ENCODE results near the gene UBC. TPM values are rescaled to one million over a fixed set of nuclear protein-coding genes. Genes with fewer than 3 reads are reported as not detected.

UBC gene
- total and polyA plus RNA-seq, 9 of the 15 experiments (the other 6 are each of a cell fraction or from before 2014, with no cell fraction given), result 533 to 1,153 (median 813) TPM

DNA sequence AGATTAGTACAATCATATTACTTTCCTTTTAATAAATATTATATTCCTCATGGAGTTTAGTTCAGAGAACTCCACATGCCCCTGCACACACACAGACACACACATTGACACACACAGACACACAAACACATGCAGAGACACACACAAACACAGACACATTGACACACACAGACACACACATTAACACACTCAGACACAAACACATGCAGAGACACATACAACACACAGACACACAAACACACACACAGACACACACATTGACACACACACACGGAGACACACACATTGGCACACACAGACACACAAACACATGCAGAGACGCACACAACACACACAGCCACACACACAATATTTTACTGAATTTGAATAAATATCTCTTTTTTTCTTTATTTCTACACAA is 38.3 kb downstream of the UBC start:
- 57% methylated on average over 2 of the region's 2 CpGs for WGBS (ENCODE audit: insufficient coverage, low coverage, missing lambda C conversion rate)
- Histone ChIP-seq H3K79me2 (ENCODE audit: control insufficient read depth, insufficient read depth, low read length) (no peaks in the 10 kb centered on the region), H3K9ac (ENCODE audit: insufficient read depth in 1 of 2, low read depth in 2 of 2, low read length in 2 of 2) (0 out of 4 replicates have a peak overlapping the region, but pooled peaks of 1 of the 2 experiments have one; percentile 67), H3K9me3 (replicated peaks; ENCODE audit: control insufficient read depth, insufficient read depth, low read depth, low read length) (no peaks in the 10 kb centered on the region), H3K36me3 (ENCODE audit: control insufficient read depth, insufficient read depth, low read length) (no peaks in the 10 kb centered on the region), H3K27ac (ENCODE audit: extremely low read depth, low read depth, low read length) (no peak overlapping the region; the same call in 2 of the 3 replicates), H3K4me1 (replicated peaks in 1 of 2; ENCODE audit: control insufficient read depth in 2 of 2, insufficient read depth in 2 of 2, low read length in 2 of 2) (peaks cover 22 to 28% of the 10 kb centered on the region in 2 experiments; a peak in 4 of 5 replicates), H4K20me1 (replicated peaks; ENCODE audit: control insufficient read depth, insufficient read depth, low read length) (no peaks in the 10 kb centered on the region), H3K27me3 (ENCODE audit: control insufficient read depth in 2 of 2, insufficient read depth in 2 of 2, low read length in 2 of 2) (no peaks in the 10 kb centered on the region), H2AFZ (ENCODE audit: low read depth, low read length) (peak overlapping the region; percentile 73), H3K4me2 (ENCODE audit: insufficient read depth, low read length) (0 out of 2 replicates have a peak overlapping the region, but pooled peaks have one; percentile 16), H3K9me1 (ENCODE audit: control insufficient read depth, insufficient read depth, low read length) (no peaks in the 10 kb centered on the region), H3K4me3 (no peak overlapping the region)
- FAIRE-seq, result peak; percentile 80
- intact Hi-C loops (cut with micrococcal nuclease), result no loop called here
- ChIA-PET POLR2A (no interaction called here), CTCF (ENCODE audit: low intra/inter-chr PET ratio) (no interaction called here)
- no peak for DNase-seq (ENCODE audit: extremely low read depth in 1 of 4, low spot score in 3 of 4)
- no TSS peak for BruUV-seq (replicated peaks)
- in situ Hi-C loops (cut with MboI), result no loop called here
- no peak for ATAC-seq
- TF ChIP-seq NONO (IDR thresholded peaks at IDR 0.05; ENCODE audit: low read depth in 2 of 2, low read length in 1 of 2) (no peak), MYC (IDR thresholded peaks at IDR 0.05; ENCODE audit: low read depth, low read length) (no peak), MYC (CRISPR knock-in tag; IDR thresholded peaks at IDR 0.05; ENCODE audit: borderline replicate concordance, low read depth) (no peak), RFX7 (CRISPR knock-in tag; IDR thresholded peaks at IDR 0.05) (no peak), THRAP3 (IDR thresholded peaks at IDR 0.05; ENCODE audit: borderline replicate concordance) (0 out of 2 replicates have a peak, but pooled peaks have one; percentile 49), BRD9 (IDR thresholded peaks at IDR 0.05; ENCODE audit: low read depth, partially characterized antibody) (peak; percentile 56), PRMT5 (CRISPR knock-in tag; IDR thresholded peaks at IDR 0.05) (no peak), BCOR (IDR thresholded peaks at IDR 0.05) (peak; percentile 76), PHF8 (IDR thresholded peaks at IDR 0.05; ENCODE audit: borderline replicate concordance, low read length) (no peak), ZNF551 (CRISPR knock-in tag; IDR thresholded peaks at IDR 0.05) (no peak), NR3C1 (CRISPR knock-in tag; IDR thresholded peaks at IDR 0.05) (no peak), YBX1 (IDR thresholded peaks at IDR 0.05) (peak; percentile 85; the same call in 1 of the 2 replicates), PHB (CRISPR knock-in tag; IDR thresholded peaks at IDR 0.05) (no peak), SREBF1 (IDR thresholded peaks at IDR 0.05; ENCODE audit: borderline replicate concordance, low read depth, low read length) (no peak), CBFB (CRISPR knock-in tag; IDR thresholded peaks at IDR 0.05) (no peak), NCOA4 (IDR thresholded peaks at IDR 0.05; ENCODE audit: partially characterized antibody) (peak; percentile 86), OTX1 (CRISPR knock-in tag; IDR thresholded peaks at IDR 0.05) (0 out of 2 replicates have a peak, but pooled peaks have one; percentile 67)
- TF ChIP-seq, protein P1, sequence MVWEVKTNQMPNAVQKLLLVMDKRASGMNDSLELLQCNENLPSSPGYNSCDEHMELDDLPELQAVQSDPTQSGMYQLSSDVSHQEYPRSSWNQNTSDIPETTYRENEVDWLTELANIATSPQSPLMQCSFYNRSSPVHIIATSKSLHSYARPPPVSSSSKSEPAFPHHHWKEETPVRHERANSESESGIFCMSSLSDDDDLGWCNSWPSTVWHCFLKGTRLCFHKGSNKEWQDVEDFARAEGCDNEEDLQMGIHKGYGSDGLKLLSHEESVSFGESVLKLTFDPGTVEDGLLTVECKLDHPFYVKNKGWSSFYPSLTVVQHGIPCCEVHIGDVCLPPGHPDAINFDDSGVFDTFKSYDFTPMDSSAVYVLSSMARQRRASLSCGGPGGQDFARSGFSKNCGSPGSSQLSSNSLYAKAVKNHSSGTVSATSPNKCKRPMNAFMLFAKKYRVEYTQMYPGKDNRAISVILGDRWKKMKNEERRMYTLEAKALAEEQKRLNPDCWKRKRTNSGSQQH (CRISPR knock-in tag; IDR thresholded peaks at IDR 0.05), result no peak
- TF ChIP-seq, protein P2, sequence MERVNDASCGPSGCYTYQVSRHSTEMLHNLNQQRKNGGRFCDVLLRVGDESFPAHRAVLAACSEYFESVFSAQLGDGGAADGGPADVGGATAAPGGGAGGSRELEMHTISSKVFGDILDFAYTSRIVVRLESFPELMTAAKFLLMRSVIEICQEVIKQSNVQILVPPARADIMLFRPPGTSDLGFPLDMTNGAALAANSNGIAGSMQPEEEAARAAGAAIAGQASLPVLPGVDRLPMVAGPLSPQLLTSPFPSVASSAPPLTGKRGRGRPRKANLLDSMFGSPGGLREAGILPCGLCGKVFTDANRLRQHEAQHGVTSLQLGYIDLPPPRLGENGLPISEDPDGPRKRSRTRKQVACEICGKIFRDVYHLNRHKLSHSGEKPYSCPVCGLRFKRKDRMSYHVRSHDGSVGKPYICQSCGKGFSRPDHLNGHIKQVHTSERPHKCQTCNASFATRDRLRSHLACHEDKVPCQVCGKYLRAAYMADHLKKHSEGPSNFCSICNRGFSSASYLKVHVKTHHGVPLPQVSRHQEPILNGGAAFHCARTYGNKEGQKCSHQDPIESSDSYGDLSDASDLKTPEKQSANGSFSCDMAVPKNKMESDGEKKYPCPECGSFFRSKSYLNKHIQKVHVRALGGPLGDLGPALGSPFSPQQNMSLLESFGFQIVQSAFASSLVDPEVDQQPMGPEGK (CRISPR knock-in tag; IDR thresholded peaks at IDR 0.05; ENCODE audit: borderline replicate concordance), result no peak

Data from K562 (cell line).